Activated naive CD8-positive, alpha-beta T cell treated with anti-CD3 and anti-CD28 coated beads, Interleukin-2, amount 50 U/mL, for 24 hours (primary cell): ENCODE measurements around the gene SLC39A7.

Experiments
- ATAC-seq: fragments of 150-1000 bp; cut with Tn5 transposase; one replicate; pipeline ENCODE4 v1.10.0; 2021
- DNase-seq: peaks from one replicate; pipeline ENCODE4 v3.0.0; 2021
- H3K27ac Mint-ChIP-seq: one replicate; pipeline ENCODE4 v1.8.0; 2021; ENCODE audit warnings: mild to moderate bottlenecking, mixed read lengths
- H3K27me3 Mint-ChIP-seq: one replicate; pipeline ENCODE4 v1.8.0; 2021; ENCODE audit warnings: mixed read lengths
- H3K36me3 Mint-ChIP-seq: one replicate; pipeline ENCODE4 v1.8.0; 2021; ENCODE audit warnings: low read depth, mixed read lengths
- H3K4me1 Mint-ChIP-seq: one replicate; pipeline ENCODE4 v1.8.0; 2021; ENCODE audit warnings: mixed read lengths
- H3K4me3 Mint-ChIP-seq: one replicate; pipeline ENCODE4 v1.8.0; 2021; ENCODE audit warnings: mild to moderate bottlenecking, moderate library complexity, mixed read lengths
- H3K9me3 Mint-ChIP-seq: one replicate; pipeline ENCODE4 v1.8.0; 2021; ENCODE audit warnings: mixed read lengths

SLC39A7 gene

GRCh38 chr6:33175436-33176069 lies 25.1 kb upstream of the SLC39A7 start:
- H3K4me1 Mint-ChIP-seq: no peaks in the 10 kb centered on the region
- H3K9me3 Mint-ChIP-seq: no peaks in the 10 kb centered on the region
- H3K27me3 Mint-ChIP-seq: no peaks in the 10 kb centered on the region
- H3K36me3 Mint-ChIP-seq: no peaks in the 10 kb centered on the region
- H3K4me3 Mint-ChIP-seq: no peak overlapping the region
- H3K27ac Mint-ChIP-seq: no peak overlapping the region
- ATAC-seq (no peak), DNase-seq (no peak)

GRCh38 chr6:33176906-33177305 lies 23.8 kb upstream of the SLC39A7 start:
- no peaks in the 10 kb centered on the region for H3K4me1 Mint-ChIP-seq
- H3K9me3 Mint-ChIP-seq: no peaks in the 10 kb centered on the region
- no peaks in the 10 kb centered on the region for H3K27me3 Mint-ChIP-seq
- DNase-seq (no peak), ATAC-seq (no peak)
- H3K36me3 Mint-ChIP-seq: no peaks in the 10 kb centered on the region
- H3K4me3 Mint-ChIP-seq: no peak overlapping the region
- no peak overlapping the region for H3K27ac Mint-ChIP-seq

- ATAC-seq (no peak), DNase-seq (no peak)
- peaks cover 2% of the 10 kb centered on the region for H3K4me1 Mint-ChIP-seq
- H3K27ac Mint-ChIP-seq: no peak overlapping the region
- H3K4me3 Mint-ChIP-seq: no peak overlapping the region
- H3K27me3 Mint-ChIP-seq: no peaks in the 10 kb centered on the region
- peaks cover 2% of the 10 kb centered on the region for H3K36me3 Mint-ChIP-seq
- peaks cover 3% of the 10 kb centered on the region for H3K9me3 Mint-ChIP-seq
These were observed 22.9 kb upstream of the SLC39A7 start for GRCh38 chr6:33177552-33178446.

GRCh38 chr6:33178755-33179475 lies 21.8 kb upstream of the SLC39A7 start:
- no peak overlapping the region for H3K4me3 Mint-ChIP-seq
- H3K27me3 Mint-ChIP-seq: no peaks in the 10 kb centered on the region
- no peak for DNase-seq
- peaks cover 15% of the 10 kb centered on the region for H3K9me3 Mint-ChIP-seq
- ATAC-seq: no peak
- H3K27ac Mint-ChIP-seq: no peak overlapping the region
- H3K36me3 Mint-ChIP-seq: peaks cover 14% of the 10 kb centered on the region
- H3K4me1 Mint-ChIP-seq: peaks cover 13% of the 10 kb centered on the region

GRCh38 chr6:33181141-33181540 lies 19.5 kb upstream of the SLC39A7 start:
- H3K27me3 Mint-ChIP-seq: no peaks in the 10 kb centered on the region
- DNase-seq (no peak), ATAC-seq (no peak)
- H3K9me3 Mint-ChIP-seq: peaks cover 15% of the 10 kb centered on the region
- no peak overlapping the region for H3K4me3 Mint-ChIP-seq
- H3K4me1 Mint-ChIP-seq: peaks cover 16% of the 10 kb centered on the region
- peaks cover 14% of the 10 kb centered on the region for H3K36me3 Mint-ChIP-seq
- no peak overlapping the region for H3K27ac Mint-ChIP-seq

- H3K27me3 Mint-ChIP-seq: peaks cover 2% of the 10 kb centered on the region
- H3K27ac Mint-ChIP-seq: peak overlapping the region; percentile 94
- no peak for ATAC-seq
- no peak for DNase-seq
- H3K4me1 Mint-ChIP-seq: peaks cover 16% of the 10 kb centered on the region
- peak overlapping the region; percentile 55 for H3K4me3 Mint-ChIP-seq
- peaks cover 14% of the 10 kb centered on the region for H3K36me3 Mint-ChIP-seq
- H3K9me3 Mint-ChIP-seq: peaks cover 15% of the 10 kb centered on the region
These were observed 17.5 kb upstream of the SLC39A7 start for GRCh38 chr6:33183071-33183683.

- H3K9me3 Mint-ChIP-seq: peaks cover 15% of the 10 kb centered on the region
These were observed 15.5 kb upstream of the SLC39A7 start for GRCh38 chr6:33185190-33185589.

GRCh38 chr6:33185654-33186187 lies 14.9 kb upstream of the SLC39A7 start:
- no peak overlapping the region for H3K27ac Mint-ChIP-seq
- peaks cover 14% of the 10 kb centered on the region for H3K36me3 Mint-ChIP-seq
- H3K4me1 Mint-ChIP-seq: peaks cover 16% of the 10 kb centered on the region
- DNase-seq: no peak
- H3K4me3 Mint-ChIP-seq: no peak overlapping the region
- no peak for ATAC-seq
- peaks cover 8% of the 10 kb centered on the region for H3K27me3 Mint-ChIP-seq
- H3K9me3 Mint-ChIP-seq: peaks cover 15% of the 10 kb centered on the region

More at GRCh38 chr6:33185190-33185589, 15.5 kb upstream of the SLC39A7 start:
- Mint-ChIP-seq H3K4me1 (peaks cover 16% of the 10 kb centered on the region), H3K27ac (no peak overlapping the region), H3K4me3 (no peak overlapping the region), H3K27me3 (peaks cover 5% of the 10 kb centered on the region), H3K36me3 (peaks cover 14% of the 10 kb centered on the region)
- ATAC-seq (no peak), DNase-seq (no peak)

GRCh38 chr6:33187809-33188208 lies 12.9 kb upstream of the SLC39A7 start:
- H3K36me3 Mint-ChIP-seq: peaks cover 11% of the 10 kb centered on the region
- no peak for ATAC-seq
- H3K9me3 Mint-ChIP-seq: peaks cover 12% of the 10 kb centered on the region
- no peak overlapping the region for H3K4me3 Mint-ChIP-seq
- H3K27ac Mint-ChIP-seq: no peak overlapping the region
- peaks cover 23% of the 10 kb centered on the region for H3K4me1 Mint-ChIP-seq
- H3K27me3 Mint-ChIP-seq: peaks cover 19% of the 10 kb centered on the region
- DNase-seq: no peak

- no peak overlapping the region for H3K4me3 Mint-ChIP-seq
- peaks cover 2% of the 10 kb centered on the region for H3K36me3 Mint-ChIP-seq
- no peak for ATAC-seq
- H3K4me1 Mint-ChIP-seq: peaks cover 20% of the 10 kb centered on the region
- no peaks in the 10 kb centered on the region for H3K9me3 Mint-ChIP-seq
- H3K27me3 Mint-ChIP-seq: peaks cover 20% of the 10 kb centered on the region
- peak overlapping the region; percentile 42 for H3K27ac Mint-ChIP-seq
- DNase-seq: no peak
These were observed 11.5 kb upstream of the SLC39A7 start for GRCh38 chr6:33189164-33189563.

- no peaks in the 10 kb centered on the region for H3K9me3 Mint-ChIP-seq
- H3K36me3 Mint-ChIP-seq: peaks cover 6% of the 10 kb centered on the region
- no peak overlapping the region for H3K4me3 Mint-ChIP-seq
- DNase-seq (no peak), ATAC-seq (no peak)
- peaks cover 21% of the 10 kb centered on the region for H3K4me1 Mint-ChIP-seq
- H3K27me3 Mint-ChIP-seq: peaks cover 20% of the 10 kb centered on the region
- H3K27ac Mint-ChIP-seq: no peak overlapping the region
These were observed 10.8 kb upstream of the SLC39A7 start for GRCh38 chr6:33189625-33190448.

GRCh38 chr6:33190504-33191107 lies 10.1 kb upstream of the SLC39A7 start:
- peak overlapping the region; percentile 40 for H3K27ac Mint-ChIP-seq
- H3K4me3 Mint-ChIP-seq: no peak overlapping the region
- H3K27me3 Mint-ChIP-seq: peaks cover 20% of the 10 kb centered on the region

GRCh38 chr6:33191383-33192104 lies 9.1 kb upstream of the SLC39A7 start:
- Mint-ChIP-seq H3K4me3 (no peak overlapping the region), H3K9me3 (no peaks in the 10 kb centered on the region), H3K27ac (no peak overlapping the region), H3K4me1 (peaks cover 21% of the 10 kb centered on the region), H3K36me3 (peaks cover 17% of the 10 kb centered on the region), H3K27me3 (peaks cover 20% of the 10 kb centered on the region)
- ATAC-seq (no peak), DNase-seq (no peak)

More at GRCh38 chr6:33190504-33191107, 10.1 kb upstream of the SLC39A7 start:
- peaks cover 21% of the 10 kb centered on the region for H3K4me1 Mint-ChIP-seq
- peaks cover 9% of the 10 kb centered on the region for H3K36me3 Mint-ChIP-seq
- ATAC-seq: no peak
- no peaks in the 10 kb centered on the region for H3K9me3 Mint-ChIP-seq
- DNase-seq: no peak
